HepG2 (cell line): ENCODE data around the gene GGA3. TPM values are rescaled to one million over a fixed set of nuclear protein-coding genes. Genes with fewer than 3 reads are reported as not detected.

Source experiments
- CREM ChIP-seq, 2 experiments: sonication (generic) in 1 of 2; formaldehyde crosslinking in 1 of 2; IDR thresholded peaks; 2 replicates each; pipeline versions ENCODE4 v1.4.0 to v1.6.1; 2016 to 2020; ENCODE audit warnings: antibody characterized with exemption in 1 of 2, mild to moderate bottlenecking in 1 of 2, missing genetic modification reagents in 1 of 2
- CTCF ChIP-seq: sonication (generic); formaldehyde crosslinking; IDR thresholded peaks from 2 replicates; pipeline ENCODE4 v1.5.0; 2020; ENCODE audit warnings: mild to moderate bottlenecking, missing genetic modification reagents, moderate library complexity
- ESRRA ChIP-seq: sonication (generic); formaldehyde crosslinking; IDR thresholded peaks from 2 replicates; pipeline ENCODE4 v1.5.1; 2020; ENCODE audit warnings: mild to moderate bottlenecking, low read depth, missing genetic modification reagents
- GABPB1 ChIP-seq: IDR thresholded peaks from 2 replicates; pipeline ENCODE4 v1.6.1; 2016; ENCODE audit warnings: mild to moderate bottlenecking, missing genetic modification reagents, moderate library complexity, missing compliant biosample characterization
- GFI1 ChIP-seq: sonication (generic); formaldehyde crosslinking; IDR thresholded peaks from 2 replicates; pipeline ENCODE4 v1.5.0; 2020; ENCODE audit warnings: missing genetic modification reagents, mild to moderate bottlenecking, borderline replicate concordance
- HNF4G ChIP-seq, 2 experiments: sonication (generic) in 1 of 2; formaldehyde crosslinking in 1 of 2; IDR thresholded peaks; 2 replicates each; pipeline versions ENCODE4 v1.4.0 to v1.6.1; 2011 to 2020; ENCODE audit warnings: borderline replicate concordance in 2 of 2, low read depth in 2 of 2, mild to moderate bottlenecking in 2 of 2, low read length in 1 of 2, missing genetic modification reagents in 1 of 2, moderate library complexity in 1 of 2
- NCOA5 ChIP-seq: sonication (generic); formaldehyde crosslinking; IDR thresholded peaks from 2 replicates; pipeline ENCODE4 v1.4.0; 2020; ENCODE audit warnings: missing genetic modification reagents
- NFKB2 ChIP-seq: sonication (generic); formaldehyde crosslinking; IDR thresholded peaks from 2 replicates; pipeline ENCODE4 v1.4.0; 2020; ENCODE audit warnings: missing genetic modification reagents, borderline replicate concordance
- NONO ChIP-seq, 2 experiments: fragments of 450-650 bp in 1 of 2; sonication (generic) in 1 of 2; formaldehyde crosslinking in 1 of 2; IDR thresholded peaks in 1 of 2; conservative IDR thresholded peaks in 1 of 2; 2 replicates each; pipeline versions ENCODE4 v1.6.1 to v1.8.0; 2017 to 2022; ENCODE audit warnings: mild to moderate bottlenecking in 1 of 2, missing genetic modification reagents in 1 of 2, moderate library complexity in 1 of 2
- PAXIP1 ChIP-seq: sonication (generic); formaldehyde crosslinking; conservative IDR thresholded peaks from 2 replicates; pipeline ENCODE4 v1.4.0; 2020; ENCODE audit warnings: mild to moderate bottlenecking, missing genetic modification reagents, moderate library complexity
- PRMT3 ChIP-seq: sonication (generic); formaldehyde crosslinking; IDR thresholded peaks from 2 replicates; pipeline ENCODE4 v1.8.1; 2022; ENCODE audit warnings: low read depth, mild to moderate bottlenecking, moderate library complexity, missing genetic modification reagents, borderline replicate concordance
- RXRA ChIP-seq: sonication (generic); formaldehyde crosslinking; IDR thresholded peaks from 2 replicates; pipeline ENCODE4 v1.5.1; 2020; ENCODE audit warnings: missing genetic modification reagents
- SP2 ChIP-seq: sonication (generic); formaldehyde crosslinking; IDR thresholded peaks from 2 replicates; pipeline ENCODE4 v1.5.1; 2020; ENCODE audit warnings: mild to moderate bottlenecking, missing genetic modification reagents
- TEAD2 ChIP-seq: sonication (generic); formaldehyde crosslinking; IDR thresholded peaks from 2 replicates; pipeline ENCODE4 v1.9.0; 2021; ENCODE audit warnings: missing genetic modification reagents
- TGIF2 ChIP-seq: IDR thresholded peaks from 2 replicates; pipeline ENCODE4 v1.6.1; 2016; ENCODE audit warnings: control low read depth, missing compliant biosample characterization
- YEATS2 ChIP-seq: sonication (generic); formaldehyde crosslinking; IDR thresholded peaks from 2 replicates; pipeline ENCODE4 v1.4.0; 2020; ENCODE audit warnings: missing genetic modification reagents, borderline replicate concordance
- ZNF264 ChIP-seq: sonication (generic); formaldehyde crosslinking; IDR thresholded peaks from 2 replicates; pipeline ENCODE4 v1.4.0; 2020; ENCODE audit warnings: missing genetic modification reagents
- ZNF33B ChIP-seq: sonication (generic); formaldehyde crosslinking; IDR thresholded peaks from 2 replicates; pipeline ENCODE4 v1.5.1; 2020; ENCODE audit warnings: mild to moderate bottlenecking, missing genetic modification reagents
- ZNF839 ChIP-seq: sonication (generic); formaldehyde crosslinking; IDR thresholded peaks from 2 replicates; pipeline ENCODE4 v1.4.0; 2020; ENCODE audit warnings: missing genetic modification reagents, mild to moderate bottlenecking, borderline replicate concordance
- ZNF850 ChIP-seq: sonication (generic); formaldehyde crosslinking; conservative IDR thresholded peaks from 2 replicates; pipeline ENCODE4 v1.9.0; 2021; ENCODE audit warnings: mild to moderate bottlenecking, missing genetic modification reagents
- polyA plus RNA-seq, 8 experiments: library from polyadenylated mRNA; depleted of rRNA in 3 of 8; stranded (reverse) in 7 of 8; unstranded in 1 of 8; fragments of >200 nt; fragmentation: Illumina TruSeq in 4 of 8; extraction: Trizol in 4 of 8; gene quantifications; 2 replicates each; pipeline versions ENCODE4 v1.2.1 to v1.2.3, GENCODE V29; 2011 to 2016; ENCODE audit warnings: low read depth in 4 of 8, missing spikeins in 1 of 8, mixed read lengths in 1 of 8; ENCODE audit not compliant: insufficient read depth in 1 of 8
- total RNA-seq, 5 experiments: library from RNA; depleted of rRNA; stranded (reverse); fragments of >200 nt; fragmentation: Illumina TruSeq; extraction: Trizol; gene quantifications; 2 replicates each; pipeline ENCODE4 v1.2.3, GENCODE V29; 2016; ENCODE audit warnings: low read depth in 1 of 5

GGA3 gene
- total and polyA plus RNA-seq, 2 of the 13 experiments (the other 11 are each of a cell fraction or from before 2014, with no cell fraction given), result 28.4 to 43.7 TPM

- no peak for TF ChIP-seq PAXIP1
- no peak; the same call in 1 of the 2 replicates for TF ChIP-seq ESRRA (CRISPR knock-in tag)
- TF ChIP-seq HNF4G (IDR thresholded peaks at IDR 0.05; ENCODE audit: borderline replicate concordance, low read depth, low read length), result no peak
- no peak for TF ChIP-seq HNF4G (CRISPR knock-in tag; IDR thresholded peaks at IDR 0.05; ENCODE audit: borderline replicate concordance, low read depth)
- no peak for TF ChIP-seq TGIF2 (CRISPR knock-in tag)
- no peak for TF ChIP-seq ZNF264 (CRISPR knock-in tag)
- TF ChIP-seq TEAD2 (CRISPR knock-in tag), result no peak
- no peak for TF ChIP-seq NONO (IDR thresholded peaks at IDR 0.05)
- 0 out of 2 replicates have a peak, but pooled peaks have one; percentile 28 for TF ChIP-seq NONO (CRISPR knock-in tag; conservative IDR thresholded peaks at IDR 0.05)
- peak; percentile 50; the same call in 1 of the 2 replicates for TF ChIP-seq GFI1 (CRISPR knock-in tag)
- peak; percentile 72 for TF ChIP-seq GABPB1 (CRISPR knock-in tag)
- TF ChIP-seq CREM (IDR thresholded peaks at IDR 0.05), result no peak
- 0 out of 2 replicates have a peak, but pooled peaks have one; percentile 9 for TF ChIP-seq CREM (CRISPR knock-in tag; IDR thresholded peaks at IDR 0.05)
- TF ChIP-seq NCOA5 (CRISPR knock-in tag), result no peak
- no peak for TF ChIP-seq PRMT3
- no peak for TF ChIP-seq RXRA
- TF ChIP-seq SP2 (CRISPR knock-in tag), result peak; percentile 55; the same call in 1 of the 2 replicates
- no peak for TF ChIP-seq YEATS2
- TF ChIP-seq ZNF839, result 0 out of 2 replicates have a peak, but pooled peaks have one; percentile 57
- TF ChIP-seq ZNF850, result no peak; the same call in 1 of the 2 replicates
- TF ChIP-seq NFKB2 (CRISPR knock-in tag), result peak; percentile 80; the same call in 1 of the 2 replicates
- TF ChIP-seq CTCF, result peak; percentile 91
- peak; percentile 48; the same call in 1 of the 2 replicates for TF ChIP-seq ZNF33B (CRISPR knock-in tag)
These were observed 9.0 kb upstream of the GGA3 start (continued) for GRCh38 chr17:75270218-75270965.
